Measurements from ENCODE around the gene C16orf92. TPM values are rescaled to one million over a fixed set of nuclear protein-coding genes. Genes with fewer than 3 reads are reported as not detected.

C16orf92 gene
- polyA plus RNA-seq, 4 donors: not detected

- no peak for FAIRE-seq
- H3K27me3 ChIP-seq (ENCODE audit: control insufficient read depth in 3 of 3, insufficient read depth in 3 of 3, low read length in 3 of 3): peaks cover 0 to 18% (median 10%) of the 10 kb centered on the region in 3 donors
- H3K9me3 ChIP-seq (ENCODE audit: control insufficient read depth in 2 of 2, insufficient read depth in 1 of 2, low read depth in 1 of 2, low read length in 1 of 2): no peaks in the 10 kb centered on the region
- 56 to 82% (median 72%) methylated on average over 12 to 18 of the region's 18 CpGs for WGBS, 3 donors
- no peak overlapping the region for H3K4me3 ChIP-seq (ENCODE audit: low read depth in 1 of 3, low read length in 3 of 3)
- H3K36me3 ChIP-seq (ENCODE audit: control insufficient read depth in 3 of 3, insufficient read depth in 2 of 3, low read depth in 1 of 3, low read length in 3 of 3): peaks cover 0 to 54% (median 4%) of the 10 kb centered on the region in 3 donors
- H3K27ac ChIP-seq (ENCODE audit: low read depth in 1 of 3, low read length in 2 of 3): no peak overlapping the region
- no peak for DNase-seq
- H3K4me1 ChIP-seq (ENCODE audit: control insufficient read depth in 3 of 3, insufficient read depth in 2 of 3, low read depth in 1 of 3, low read length in 2 of 3): peaks cover 0 to 20% (median 2%) of the 10 kb centered on the region in 3 donors
Observed at GRCh38 chr16:30006095-30006473, 16.9 kb upstream of the C16orf92 start.

- Histone ChIP-seq H3K27ac (ENCODE audit: low read depth in 1 of 3, low read length in 2 of 3) (no peak overlapping the region), H3K4me3 (ENCODE audit: low read depth in 1 of 3, low read length in 3 of 3) (no peak overlapping the region), H3K4me1 (ENCODE audit: control insufficient read depth in 3 of 3, insufficient read depth in 2 of 3, low read depth in 1 of 3, low read length in 2 of 3) (peaks cover 0 to 24% (median 2%) of the 10 kb centered on the region in 3 donors), H3K27me3 (ENCODE audit: control insufficient read depth in 3 of 3, insufficient read depth in 3 of 3, low read length in 3 of 3) (peaks cover 0 to 25% (median 10%) of the 10 kb centered on the region in 3 donors), H3K9me3 (ENCODE audit: control insufficient read depth in 2 of 2, insufficient read depth in 1 of 2, low read depth in 1 of 2, low read length in 1 of 2) (no peaks in the 10 kb centered on the region), H3K36me3 (ENCODE audit: control insufficient read depth in 3 of 3, insufficient read depth in 2 of 3, low read depth in 1 of 3, low read length in 3 of 3) (peaks cover 0 to 46% (median under 1%) of the 10 kb centered on the region in 3 donors)
- DNase-seq (no peak), FAIRE-seq (no peak)
- WGBS, 3 donors: 78 to 87% (median 84%) methylated on average over 34 of the region's 34 CpGs
Observed at GRCh38 chr16:30006659-30007377, 16.2 kb upstream of the C16orf92 start.

- Histone ChIP-seq H3K36me3 (ENCODE audit: control insufficient read depth in 3 of 3, insufficient read depth in 2 of 3, low read depth in 1 of 3, low read length in 3 of 3) (peaks cover 0 to 40% (median 0%) of the 10 kb centered on the region in 3 donors), H3K4me3 (ENCODE audit: low read depth in 1 of 3, low read length in 3 of 3) (no peak overlapping the region), H3K4me1 (ENCODE audit: control insufficient read depth in 3 of 3, insufficient read depth in 2 of 3, low read depth in 1 of 3, low read length in 2 of 3) (peaks cover 0 to 28% (median 2%) of the 10 kb centered on the region in 3 donors), H3K27ac (ENCODE audit: low read depth in 1 of 3, low read length in 2 of 3) (no peak overlapping the region), H3K27me3 (ENCODE audit: control insufficient read depth in 3 of 3, insufficient read depth in 3 of 3, low read length in 3 of 3) (peaks cover 0 to 31% (median 10%) of the 10 kb centered on the region in 3 donors), H3K9me3 (ENCODE audit: control insufficient read depth in 2 of 2, insufficient read depth in 1 of 2, low read depth in 1 of 2, low read length in 1 of 2) (no peaks in the 10 kb centered on the region)
- no peak for DNase-seq
- WGBS, 3 donors: 55 to 78% (median 69%) methylated on average over 10 to 11 of the region's 11 CpGs
- FAIRE-seq: no peak
Observed at GRCh38 chr16:30007378-30007895, 15.6 kb upstream of the C16orf92 start.

- 19 to 39% (median 26%) methylated on average over 23 to 26 of the region's 26 CpGs for WGBS, 3 donors
- Histone ChIP-seq H3K4me1 (ENCODE audit: control insufficient read depth in 3 of 3, insufficient read depth in 2 of 3, low read depth in 1 of 3, low read length in 2 of 3) (peaks cover 0 to 28% (median 2%) of the 10 kb centered on the region in 3 donors), H3K27ac (ENCODE audit: low read depth in 1 of 3, low read length in 2 of 3) (no peak overlapping the region), H3K9me3 (ENCODE audit: control insufficient read depth in 2 of 2, insufficient read depth in 1 of 2, low read depth in 1 of 2, low read length in 1 of 2) (no peaks in the 10 kb centered on the region), H3K4me3 (ENCODE audit: low read depth in 1 of 3, low read length in 3 of 3) (no peak overlapping the region), H3K36me3 (ENCODE audit: control insufficient read depth in 3 of 3, insufficient read depth in 2 of 3, low read depth in 1 of 3, low read length in 3 of 3) (peaks cover 0 to 22% (median 0%) of the 10 kb centered on the region in 3 donors), H3K27me3 (ENCODE audit: control insufficient read depth in 3 of 3, insufficient read depth in 3 of 3, low read length in 3 of 3) (peaks cover 0 to 36% (median 10%) of the 10 kb centered on the region in 3 donors)
- peak; percentile 31 to 34 for DNase-seq
- no peak for FAIRE-seq
Observed at GRCh38 chr16:30009085-30009862, 13.7 kb upstream of the C16orf92 start.

GRCh38 chr16:30009990-30010843 lies 12.8 kb upstream of the C16orf92 start:
- Histone ChIP-seq H3K27ac (ENCODE audit: low read depth in 1 of 3, low read length in 2 of 3) (no peak overlapping the region), H3K36me3 (ENCODE audit: control insufficient read depth in 3 of 3, insufficient read depth in 2 of 3, low read depth in 1 of 3, low read length in 3 of 3) (peaks cover 0 to 17% (median 0%) of the 10 kb centered on the region in 3 donors), H3K4me1 (ENCODE audit: control insufficient read depth in 3 of 3, insufficient read depth in 2 of 3, low read depth in 1 of 3, low read length in 2 of 3) (peaks cover 0 to 27% (median 2%) of the 10 kb centered on the region in 3 donors), H3K4me3 (ENCODE audit: low read depth in 1 of 3, low read length in 3 of 3) (peak overlapping the region in 1 of 3 donors; percentile 40), H3K27me3 (ENCODE audit: control insufficient read depth in 3 of 3, insufficient read depth in 3 of 3, low read length in 3 of 3) (peaks cover 0 to 36% (median 10%) of the 10 kb centered on the region in 3 donors), H3K9me3 (ENCODE audit: control insufficient read depth in 2 of 2, insufficient read depth in 1 of 2, low read depth in 1 of 2, low read length in 1 of 2) (no peaks in the 10 kb centered on the region)
- DNase-seq: no peak
- 20 to 24% (median 20%) methylated on average over 28 to 34 of the region's 34 CpGs for WGBS, 3 donors
- FAIRE-seq: no peak

- FAIRE-seq (no peak), DNase-seq (peak in 1 of 2 donors; percentile 38)
- Histone ChIP-seq H3K36me3 (ENCODE audit: control insufficient read depth in 3 of 3, insufficient read depth in 2 of 3, low read depth in 1 of 3, low read length in 3 of 3) (peaks cover 0 to 8% (median 0%) of the 10 kb centered on the region in 3 donors), H3K4me1 (ENCODE audit: control insufficient read depth in 3 of 3, insufficient read depth in 2 of 3, low read depth in 1 of 3, low read length in 2 of 3) (peaks cover 0 to 24% (median 2%) of the 10 kb centered on the region in 3 donors), H3K9me3 (ENCODE audit: control insufficient read depth in 2 of 2, insufficient read depth in 1 of 2, low read depth in 1 of 2, low read length in 1 of 2) (no peaks in the 10 kb centered on the region), H3K27ac (ENCODE audit: low read depth in 1 of 3, low read length in 2 of 3) (no peak within 1 kb of the TSS), H3K27me3 (ENCODE audit: control insufficient read depth in 3 of 3, insufficient read depth in 3 of 3, low read length in 3 of 3) (peaks cover 0 to 36% (median 10%) of the 10 kb centered on the region in 3 donors), H3K4me3 (ENCODE audit: low read depth in 1 of 3, low read length in 3 of 3) (peak within 1 kb of the TSS in 2 of 3 donors; percentile 10 to 40)
- 1% methylated on average over 46 to 99 of the region's 99 CpGs for WGBS, 3 donors
Observed at GRCh38 chr16:30010844-30011713, 11.9 kb upstream of the C16orf92 start, which contains the start of gene DOC2A. Gene DOC2A (minus strand): TSS chr16:30011027. CDS start chr16:30010222, 805 bp downstream.

- FAIRE-seq: no peak
- peaks cover 0 to under 1% (median 0%) of the 10 kb centered on the region in 3 donors for H3K36me3 ChIP-seq (ENCODE audit: control insufficient read depth in 3 of 3, insufficient read depth in 2 of 3, low read depth in 1 of 3, low read length in 3 of 3)
- no peak overlapping the region for H3K27ac ChIP-seq (ENCODE audit: low read depth in 1 of 3, low read length in 2 of 3)
- DNase-seq: no peak
- H3K27me3 ChIP-seq (ENCODE audit: control insufficient read depth in 3 of 3, insufficient read depth in 3 of 3, low read length in 3 of 3): peaks cover 0 to 36% (median 10%) of the 10 kb centered on the region in 3 donors
- H3K4me1 ChIP-seq (ENCODE audit: control insufficient read depth in 3 of 3, insufficient read depth in 2 of 3, low read depth in 1 of 3, low read length in 2 of 3): peaks cover 0 to 24% (median 2%) of the 10 kb centered on the region in 3 donors
- H3K9me3 ChIP-seq (ENCODE audit: control insufficient read depth in 2 of 2, insufficient read depth in 1 of 2, low read depth in 1 of 2, low read length in 1 of 2): no peaks in the 10 kb centered on the region
- WGBS, 3 donors: 24 to 39% (median 36%) methylated on average over 30 to 31 of the region's 31 CpGs
- H3K4me3 ChIP-seq (ENCODE audit: low read depth in 1 of 3, low read length in 3 of 3): no peak overlapping the region
Observed at GRCh38 chr16:30011714-30012504, 11.1 kb upstream of the C16orf92 start.
